NCI-H1417 treated with DMSO at 0.1 percent for 48 hours (cell line): Measurements from ENCODE around the gene WIZ.

Experiments used
- DNase-seq: peaks from one replicate; lab custom pipeline; 2025; lab: John Stamatoyannopoulos, UW

WIZ gene

GRCh38 chr19:15445227-15445605 is 4.5 kb downstream of the WIZ start:
- DNase-seq, result no peak

DNA sequence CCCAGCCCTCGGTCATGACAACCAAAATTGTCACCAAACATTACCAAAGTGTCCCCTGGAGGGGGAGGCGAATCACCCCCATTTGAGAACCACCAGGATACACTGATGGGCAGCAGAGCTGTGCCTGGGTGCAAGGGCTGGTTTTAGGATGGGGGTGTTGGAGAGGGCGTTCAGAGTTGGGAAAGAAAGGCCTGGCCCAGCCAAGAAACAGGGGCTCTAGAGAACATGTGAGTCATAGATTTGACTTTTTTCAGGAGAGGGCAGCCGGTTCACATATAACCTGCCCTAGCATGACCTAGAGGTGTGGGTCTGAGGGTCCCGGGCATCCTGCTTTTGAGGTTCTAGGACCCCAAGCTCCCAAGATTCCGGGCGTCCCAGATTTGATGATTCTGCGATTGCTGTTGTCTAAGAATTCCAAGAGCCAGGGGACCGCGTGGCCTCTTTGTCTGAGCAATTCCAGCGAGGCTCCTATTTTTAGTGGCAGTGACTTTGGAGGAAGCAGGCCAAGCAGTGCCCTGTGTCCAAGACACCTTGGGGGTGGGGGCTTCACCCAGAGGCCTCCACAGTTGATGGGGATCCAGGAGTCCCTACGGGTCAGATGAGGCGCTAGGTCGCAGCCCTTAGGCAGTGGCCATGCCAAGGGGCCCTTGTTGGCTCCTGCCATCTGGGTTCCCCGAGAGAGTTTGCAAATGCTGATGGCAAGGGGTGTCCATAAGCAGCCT is 5.1 kb downstream of the WIZ start:
- no peak for DNase-seq

GRCh38 chr19:15443838-15444237 is 5.9 kb downstream of the WIZ start:
- no peak for DNase-seq

DNA sequence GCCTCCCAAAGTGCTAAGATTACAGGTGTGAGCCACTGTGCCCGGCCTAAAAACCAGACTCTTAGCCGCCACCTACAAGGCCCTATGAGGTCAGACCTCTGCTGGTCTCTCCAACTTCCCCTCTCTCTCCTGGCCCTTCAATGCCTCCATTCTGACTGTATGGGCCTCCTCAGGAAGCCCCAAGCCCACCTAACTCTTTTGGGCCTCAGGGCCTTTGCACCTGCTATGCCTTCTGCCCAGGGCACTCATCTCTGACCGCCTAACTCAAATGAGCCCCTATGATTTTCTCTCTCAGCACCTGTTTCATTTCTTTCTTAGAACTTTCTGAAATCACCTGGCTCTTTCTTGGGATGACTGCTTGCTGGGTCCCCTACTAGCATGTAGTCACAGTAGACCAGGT is 6.4 kb downstream of the WIZ start:
- no peak for DNase-seq

DNA sequence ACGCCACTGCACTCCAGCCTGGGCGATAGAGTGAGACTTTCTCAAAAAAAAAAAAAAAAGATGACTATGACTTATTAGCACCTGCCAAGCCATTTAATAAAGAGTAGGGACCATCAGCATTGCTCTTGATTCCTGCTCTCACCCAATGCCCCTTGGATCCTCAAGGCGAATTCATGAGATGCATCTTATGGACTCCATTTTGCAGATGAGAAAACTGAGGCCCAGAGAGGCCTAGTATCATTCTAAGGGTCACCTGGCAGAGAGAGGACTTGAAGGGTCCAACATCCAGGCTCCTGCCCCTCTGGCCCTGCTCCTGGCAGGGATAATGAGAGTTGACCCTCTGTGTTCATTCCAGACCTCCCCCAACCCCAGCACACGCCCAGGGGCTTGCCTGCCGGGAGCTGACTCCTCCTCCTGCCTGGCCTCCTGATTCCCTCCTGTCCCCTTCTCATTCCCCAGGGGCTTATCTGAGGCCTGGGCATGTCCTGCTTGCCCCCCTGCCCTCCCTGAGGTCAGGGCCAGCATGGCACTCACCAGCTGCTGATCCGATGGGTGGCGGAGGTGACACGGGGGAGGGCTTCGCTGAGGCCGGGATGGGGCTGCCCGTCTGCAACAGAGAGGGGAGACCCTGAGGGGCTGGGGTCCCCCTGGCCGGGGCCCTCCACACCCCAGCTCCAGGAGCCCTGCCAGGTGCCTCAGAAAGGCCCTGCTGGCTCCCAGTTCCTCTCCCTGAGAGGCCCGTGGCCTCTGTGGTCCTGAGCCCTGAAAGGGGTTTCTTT is 7.4 kb downstream of the WIZ start:
- DNase-seq, result no peak

GRCh38 chr19:15441317-15441716 is 8.4 kb downstream of the WIZ start:
- no peak for DNase-seq

- DNase-seq, result no peak
Measured at GRCh38 chr19:15439821-15440641, 9.7 kb downstream of the WIZ start.

DNA sequence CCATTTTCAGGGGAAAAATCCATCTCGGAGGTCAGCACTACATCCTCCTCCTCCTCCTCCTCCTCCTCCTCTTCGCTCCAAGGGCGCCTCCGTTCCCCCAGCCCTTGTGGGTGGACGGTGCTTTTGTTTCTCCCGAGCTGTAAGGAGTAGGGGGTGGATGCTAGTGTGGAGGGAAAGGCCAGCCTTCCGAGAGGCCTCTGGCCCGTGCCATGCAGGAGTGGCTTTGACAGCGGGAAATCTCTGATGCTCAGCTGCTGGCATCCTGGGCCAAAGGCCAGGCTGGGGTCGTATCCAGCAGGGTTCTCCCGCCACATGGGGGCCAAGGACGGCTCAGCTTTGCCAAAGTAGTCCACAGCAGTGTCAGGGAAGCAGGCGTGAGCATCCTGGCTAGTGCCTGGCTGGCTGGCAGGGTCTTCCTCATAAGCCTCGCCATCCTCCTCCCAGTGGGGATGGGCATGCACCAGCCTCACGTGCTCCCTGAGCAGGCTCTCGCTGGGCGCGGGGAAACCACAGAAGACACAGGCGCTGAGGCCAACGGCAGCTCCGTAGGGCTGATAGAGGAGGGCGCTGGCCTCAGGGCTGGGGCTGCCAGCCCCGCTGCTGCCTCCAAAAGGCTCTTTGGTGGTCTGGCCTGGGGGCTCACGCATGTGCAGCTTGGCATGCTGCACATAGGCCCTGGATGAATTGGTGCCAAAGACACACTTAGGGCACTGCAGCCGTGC is 10.5 kb downstream of the WIZ start:
- no peak for DNase-seq

- DNase-seq, result no peak
Measured at GRCh38 chr19:15438577-15438976, 11.2 kb downstream of the WIZ start.

DNA sequence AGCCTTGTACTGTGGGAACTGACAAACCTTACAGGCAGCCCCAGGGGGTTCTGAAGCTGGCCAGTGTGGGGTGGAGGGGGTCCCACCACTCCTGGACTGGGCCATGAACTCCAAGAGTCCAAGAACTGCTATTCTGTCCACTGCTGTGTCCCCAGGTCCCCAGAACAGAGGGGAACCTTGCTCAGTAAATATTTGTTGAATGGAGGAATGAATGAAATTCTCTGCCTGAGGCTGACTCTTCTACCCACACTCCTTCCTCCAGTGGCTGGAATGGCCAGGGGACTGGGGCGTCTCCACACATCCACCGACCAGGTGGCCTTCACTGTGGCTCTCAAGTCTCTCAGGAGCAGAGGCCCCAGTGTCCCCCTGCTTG is 11.6 kb downstream of the WIZ start:
- DNase-seq, result no peak

- DNase-seq, result no peak
Measured at GRCh38 chr19:15437355-15438123, 12.2 kb downstream of the WIZ start.

DNA sequence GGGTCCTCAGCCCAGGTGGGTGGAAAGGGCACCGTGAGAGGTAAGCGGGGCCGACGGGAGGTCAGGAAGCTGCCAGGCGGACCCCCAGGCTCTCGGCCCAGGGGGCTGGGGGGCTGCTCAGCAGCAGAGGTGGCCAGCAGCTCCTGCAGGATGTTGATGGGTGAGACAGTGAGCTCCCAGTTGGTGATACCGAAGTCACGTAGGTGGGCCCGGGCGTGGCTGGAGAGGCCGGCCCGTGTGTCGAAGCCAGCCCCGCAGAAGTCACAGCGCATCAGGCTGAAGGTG is 13.0 kb downstream of the WIZ start:
- DNase-seq, result no peak

GRCh38 chr19:15436012-15436825 is 13.5 kb downstream of the WIZ start:
- no peak for DNase-seq

GRCh38 chr19:15433519-15434069 is 16.2 kb downstream of the WIZ start:
- no peak for DNase-seq

DNA sequence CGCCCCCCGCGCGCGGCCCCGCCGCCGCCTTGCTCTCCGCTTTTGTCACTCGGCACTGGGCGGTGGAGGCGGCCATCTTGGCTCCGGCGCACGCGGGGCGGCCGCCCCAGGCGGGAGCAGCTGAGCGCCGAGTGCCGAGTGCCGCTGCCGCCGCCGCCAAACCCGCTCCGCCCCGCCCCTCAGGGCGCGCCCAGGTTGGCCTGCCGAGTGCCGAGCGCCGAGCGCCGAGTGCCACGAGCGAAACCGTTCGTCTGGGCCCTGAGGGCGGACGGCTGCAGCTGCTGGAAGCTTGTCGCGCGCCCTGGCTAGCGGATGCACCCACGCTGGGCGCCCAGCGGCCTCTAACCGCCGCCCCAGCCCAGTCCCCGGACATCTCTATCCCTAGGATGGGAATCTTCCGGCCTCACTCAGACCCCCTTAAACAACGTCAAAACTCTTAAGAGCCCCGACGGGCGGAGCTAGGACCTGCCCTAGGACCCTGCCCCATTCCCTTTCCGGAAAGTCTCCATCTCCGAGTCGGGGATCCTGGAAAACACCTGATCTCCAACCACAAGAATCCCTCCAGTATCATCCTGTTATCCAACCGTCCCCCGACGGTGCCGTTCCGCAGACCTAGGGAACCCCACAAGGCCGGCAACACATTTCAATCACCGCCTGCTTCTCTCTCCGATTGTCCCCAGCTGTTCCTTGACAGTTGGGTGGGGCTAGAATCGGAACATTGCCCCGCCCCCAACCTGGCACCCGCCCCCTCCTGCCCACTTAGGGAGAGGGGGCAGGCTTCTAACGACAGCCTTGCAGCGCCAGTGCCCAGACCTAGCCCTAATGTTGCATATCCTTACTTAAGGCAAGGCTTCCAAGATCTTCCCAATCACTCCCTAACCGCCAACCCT is 16.9 kb downstream of the WIZ start:
- DNase-seq, result peak; percentile 71

DNA sequence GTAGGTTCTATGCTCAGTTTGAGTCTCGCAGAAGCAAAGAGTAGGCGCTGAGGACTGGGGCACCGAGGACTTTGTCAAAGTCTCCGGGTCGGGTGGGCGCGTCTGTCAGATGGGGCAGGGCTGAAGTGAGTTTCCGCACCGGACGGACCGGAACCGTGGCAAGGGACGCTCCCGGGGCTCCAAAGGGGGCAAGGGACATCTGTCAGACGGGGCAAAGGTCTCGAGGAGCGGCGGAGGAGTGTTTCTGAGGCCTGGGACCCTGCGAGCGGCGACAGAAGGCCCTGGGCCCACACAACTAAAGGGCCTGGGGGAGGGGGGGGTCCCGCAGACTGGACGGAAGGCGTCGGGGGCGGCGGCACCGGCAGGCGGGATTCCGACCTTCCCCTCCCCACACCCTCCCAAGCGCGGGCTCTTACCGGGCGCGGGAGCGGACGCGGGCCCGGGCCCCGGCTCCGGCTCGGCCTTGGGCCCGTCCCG is 17.7 kb downstream of the WIZ start:
- DNase-seq, result no peak

DNA sequence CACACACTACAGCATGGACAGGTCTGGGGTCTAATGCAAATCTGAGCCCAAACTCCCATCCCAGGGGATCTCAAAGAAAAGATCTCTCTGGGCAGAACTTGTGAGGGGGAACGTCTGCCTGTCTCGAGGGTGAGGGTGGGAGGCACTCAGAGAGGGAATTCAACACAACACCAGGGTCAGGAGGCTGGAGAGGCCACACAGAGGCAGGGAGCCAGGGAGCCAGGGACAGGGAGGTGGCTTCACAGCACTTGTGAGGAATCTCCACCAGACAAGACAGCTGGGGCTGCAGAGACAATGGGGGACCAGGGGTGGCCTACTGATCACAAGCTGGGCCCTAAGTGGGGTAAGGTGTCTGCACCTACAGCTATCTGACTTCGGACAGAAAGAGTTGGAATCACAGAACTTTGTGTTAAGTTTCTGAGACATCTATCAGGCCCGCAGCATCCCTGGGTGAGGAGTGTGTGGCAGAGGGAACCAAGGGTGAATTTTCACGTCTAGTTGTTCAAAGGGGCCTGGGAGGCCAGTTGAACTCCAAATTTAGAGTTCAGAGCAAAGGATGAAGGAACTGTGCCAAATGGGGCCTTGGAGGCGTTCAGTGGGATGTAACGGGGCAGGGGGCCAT is 18.2 kb downstream of the WIZ start:
- DNase-seq, result no peak

- DNase-seq, result no peak
Measured at GRCh38 chr19:15430526-15431120, 19.1 kb downstream of the WIZ start.
